Measurements from ENCODE around the gene CYTH1.

Gene CYTH1

DNA sequence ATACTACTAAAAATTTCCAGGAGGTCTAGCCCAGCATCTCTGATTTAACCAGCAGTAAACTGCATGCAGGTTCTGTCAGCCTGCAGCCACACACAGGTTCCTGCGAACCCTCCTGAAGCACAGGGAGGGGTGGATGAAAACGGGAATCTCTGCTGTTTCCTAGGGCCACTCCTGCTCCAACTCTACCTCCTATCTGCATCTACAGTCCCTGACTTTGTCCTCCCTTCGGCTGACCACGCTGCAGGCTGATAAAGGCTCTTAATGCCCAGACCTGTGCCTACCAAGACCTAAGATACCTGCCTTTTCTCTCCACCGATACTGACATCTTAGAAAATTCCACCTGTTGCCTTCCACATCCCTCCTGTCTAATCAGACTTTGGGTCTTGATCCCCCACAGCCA is 50.2 kb downstream of the CYTH1 start:
- DNase-seq: no peak

DNA sequence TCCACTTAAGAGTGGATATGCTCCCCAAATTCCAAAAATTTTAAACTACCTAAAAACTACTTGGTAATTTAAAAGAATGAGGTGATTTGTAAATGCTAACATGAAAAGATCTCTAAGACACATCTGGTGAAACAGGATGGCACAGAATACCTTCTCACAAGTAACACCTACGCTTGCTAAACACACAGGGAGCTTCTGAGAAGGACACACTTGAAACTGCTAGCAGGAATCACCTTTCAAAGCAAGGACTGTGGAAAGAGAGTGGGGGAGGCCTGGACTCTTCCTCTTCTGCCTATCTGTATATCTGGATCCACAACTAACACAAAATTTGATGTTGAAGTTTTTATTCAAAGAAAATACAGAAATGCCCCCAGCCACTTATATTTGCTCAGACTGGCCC is 52.4 kb downstream of the CYTH1 start:
- DNase-seq: no peak

DNA sequence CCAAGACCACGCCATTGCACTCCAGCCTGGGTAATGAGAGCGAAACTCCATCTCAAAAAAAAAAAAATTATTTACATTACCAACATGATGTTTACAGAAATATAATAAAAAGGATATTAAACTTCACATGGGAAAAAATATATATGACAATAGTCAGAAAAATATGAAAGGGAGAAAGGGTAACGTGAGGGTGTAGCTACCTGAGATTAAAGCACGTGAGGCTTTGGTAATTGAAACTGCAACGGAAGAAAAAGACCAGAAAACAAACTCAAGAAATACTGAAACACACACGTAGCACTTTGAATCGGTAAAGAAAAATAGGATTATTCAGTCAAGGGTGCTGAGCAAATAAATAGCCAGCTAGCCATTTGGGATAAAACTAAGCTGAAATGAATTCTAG is 53.6 kb downstream of the CYTH1 start:
- DNase-seq: no peak

DNA sequence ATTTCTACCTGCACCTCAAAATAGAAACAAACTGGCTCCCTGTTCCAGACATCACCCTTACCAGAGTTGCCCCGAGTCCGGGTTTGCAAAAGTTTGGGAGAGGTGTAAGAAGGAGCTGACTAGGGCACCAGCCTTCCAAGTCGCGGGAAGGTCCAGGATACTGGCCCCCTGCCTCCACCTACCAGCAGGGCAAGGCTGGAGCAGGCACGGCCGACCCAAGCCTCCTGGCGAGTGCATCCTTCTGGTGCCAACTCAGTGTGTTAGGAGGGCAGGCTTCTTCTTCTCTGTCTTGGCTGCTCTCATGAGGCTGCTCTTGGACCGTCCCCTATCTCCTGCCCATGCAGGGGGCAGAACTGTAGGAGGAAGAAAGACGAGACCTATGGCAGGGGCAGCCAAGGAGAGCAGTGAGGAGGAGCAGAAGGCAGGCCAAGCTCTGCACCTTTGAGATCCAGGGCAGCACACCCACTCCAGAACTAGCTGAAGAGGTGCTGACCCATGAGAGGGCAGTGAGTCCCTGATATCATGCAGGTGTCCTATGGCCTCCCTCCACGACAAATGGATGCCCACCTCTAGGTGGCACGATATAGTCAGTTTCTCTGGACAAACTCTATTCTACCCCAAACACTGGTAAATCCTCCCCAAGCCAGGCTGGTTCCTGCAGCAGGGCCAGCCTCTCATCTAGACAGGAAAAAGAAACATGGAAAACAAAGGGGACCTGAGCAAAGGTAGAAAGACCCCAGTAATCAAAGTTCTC is 54.4 kb downstream of the CYTH1 start:
- no peak for DNase-seq

DNA sequence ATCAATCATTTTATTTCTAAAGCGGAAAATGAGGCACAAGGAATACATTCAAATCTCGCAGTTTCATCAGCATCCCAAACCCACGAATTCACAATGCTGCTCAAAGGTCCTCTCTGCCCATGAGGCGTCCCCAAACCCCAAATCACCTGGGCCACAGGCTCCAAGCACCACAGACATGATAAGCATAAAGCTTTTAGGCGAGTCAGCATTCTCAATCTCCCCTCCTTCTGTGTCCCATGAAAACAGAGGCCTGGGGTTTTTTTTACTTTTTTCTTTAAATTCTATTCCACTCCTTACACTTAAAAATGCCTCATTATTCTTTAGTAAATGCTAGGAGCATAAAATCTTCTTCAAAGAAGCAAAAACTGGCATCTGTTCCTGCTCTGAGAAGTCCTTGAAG is 55.0 kb downstream of the CYTH1 start:
- no peak for DNase-seq

DNA sequence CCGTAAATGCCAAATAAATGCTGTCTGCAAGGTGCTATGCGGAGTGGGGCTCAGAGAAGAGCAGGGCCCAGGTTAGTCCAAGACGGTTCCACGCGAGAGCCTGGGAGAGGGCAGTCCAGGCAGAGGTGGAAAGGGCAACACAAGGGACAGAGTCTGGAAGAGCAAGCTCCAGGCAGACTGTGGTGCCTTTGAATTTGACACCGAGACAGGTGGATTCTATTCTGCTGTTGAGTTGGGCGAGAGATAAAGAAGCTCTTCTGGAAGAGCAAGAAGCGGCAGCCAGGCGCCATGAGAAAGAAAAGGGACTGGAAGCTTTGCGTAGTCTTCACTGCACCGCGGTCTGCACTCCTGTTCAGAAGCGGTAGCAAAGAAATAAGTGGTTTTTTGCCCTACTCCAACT is 55.6 kb downstream of the CYTH1 start:
- no peak for DNase-seq

DNA sequence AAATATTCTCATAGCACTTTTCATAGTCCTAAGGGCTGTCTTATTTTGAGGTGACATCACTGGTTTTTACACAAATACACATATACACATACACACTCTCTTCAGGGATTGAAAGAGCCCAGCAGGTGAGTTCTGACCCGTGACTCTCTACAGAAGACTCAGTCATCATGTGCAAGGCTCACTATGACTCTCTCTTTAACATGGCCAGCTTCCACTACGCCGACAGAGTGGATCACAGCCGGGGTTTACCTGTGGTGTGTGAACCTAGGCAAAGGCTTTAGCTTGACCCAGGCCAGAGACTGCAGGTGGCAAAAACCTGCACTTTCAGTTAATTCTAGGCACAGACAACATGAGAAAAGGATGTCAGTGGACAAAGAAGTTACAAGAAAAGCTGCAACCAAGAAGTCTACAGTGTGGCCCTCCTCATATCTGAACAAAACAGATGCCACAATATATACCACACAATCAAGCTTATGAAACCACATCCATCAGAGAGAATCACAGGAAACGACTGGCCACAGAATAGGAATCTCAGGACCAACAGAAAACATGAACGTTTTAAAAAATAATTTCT is 56.5 kb downstream of the CYTH1 start:
- no peak for DNase-seq

DNA sequence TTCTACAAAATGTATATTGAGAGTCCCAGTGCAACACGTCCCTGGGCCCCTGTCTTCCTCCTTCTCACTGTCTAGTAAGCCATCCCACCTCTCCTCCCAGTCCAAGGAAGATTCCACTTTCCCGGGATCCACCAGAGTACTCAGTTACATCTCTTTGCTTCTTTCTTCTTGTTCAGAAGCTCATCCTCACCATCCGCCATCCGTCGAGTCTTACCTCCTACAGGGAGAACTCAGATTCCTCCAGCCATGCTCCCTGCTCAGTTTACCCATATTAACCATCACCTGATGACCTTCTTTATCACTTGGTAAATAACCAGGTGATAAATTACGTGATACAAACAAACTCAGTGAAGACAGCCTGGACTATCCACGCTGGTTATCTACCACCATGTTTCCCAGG is 57.1 kb downstream of the CYTH1 start:
- DNase-seq: no peak

DNA sequence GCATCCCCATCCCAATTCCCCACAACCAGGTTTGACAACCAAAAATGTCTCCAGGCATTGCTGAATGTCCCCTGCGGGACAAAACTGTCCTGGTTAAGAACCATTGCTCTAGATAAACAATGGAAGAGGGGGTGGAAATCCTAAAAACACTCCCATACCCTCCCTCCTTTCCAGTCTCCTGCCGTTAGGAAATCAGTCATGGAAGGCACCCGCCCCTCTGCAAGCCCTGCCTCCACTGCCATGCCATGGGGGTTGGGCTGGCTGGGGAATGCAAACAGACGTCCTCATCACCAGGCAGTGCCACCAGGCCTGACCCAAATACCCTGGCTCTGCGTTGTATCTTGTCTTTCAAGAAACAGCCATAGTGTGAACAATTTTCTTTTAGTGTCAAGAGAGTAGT is 57.5 kb downstream of the CYTH1 start:
- no peak for DNase-seq

DNA sequence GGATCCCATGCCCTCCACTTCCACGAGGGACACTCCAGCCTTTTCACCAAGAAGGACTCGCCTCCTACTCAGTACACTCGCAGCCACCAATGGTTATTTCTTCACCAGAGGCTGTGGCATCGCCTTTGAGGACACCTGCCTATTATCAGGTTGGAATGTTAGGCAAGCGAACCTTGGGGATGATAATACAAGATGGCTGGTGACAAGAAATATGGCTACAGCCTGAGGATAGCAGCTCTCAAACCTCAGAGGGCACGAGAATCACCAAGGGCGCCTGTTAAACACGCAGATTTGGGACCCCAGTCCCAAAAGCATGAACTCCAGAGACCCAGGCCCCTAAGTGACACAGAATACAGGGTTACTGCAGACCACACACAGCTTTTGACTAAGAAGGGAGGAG is 58.1 kb downstream of the CYTH1 start:
- no peak for DNase-seq

DNA sequence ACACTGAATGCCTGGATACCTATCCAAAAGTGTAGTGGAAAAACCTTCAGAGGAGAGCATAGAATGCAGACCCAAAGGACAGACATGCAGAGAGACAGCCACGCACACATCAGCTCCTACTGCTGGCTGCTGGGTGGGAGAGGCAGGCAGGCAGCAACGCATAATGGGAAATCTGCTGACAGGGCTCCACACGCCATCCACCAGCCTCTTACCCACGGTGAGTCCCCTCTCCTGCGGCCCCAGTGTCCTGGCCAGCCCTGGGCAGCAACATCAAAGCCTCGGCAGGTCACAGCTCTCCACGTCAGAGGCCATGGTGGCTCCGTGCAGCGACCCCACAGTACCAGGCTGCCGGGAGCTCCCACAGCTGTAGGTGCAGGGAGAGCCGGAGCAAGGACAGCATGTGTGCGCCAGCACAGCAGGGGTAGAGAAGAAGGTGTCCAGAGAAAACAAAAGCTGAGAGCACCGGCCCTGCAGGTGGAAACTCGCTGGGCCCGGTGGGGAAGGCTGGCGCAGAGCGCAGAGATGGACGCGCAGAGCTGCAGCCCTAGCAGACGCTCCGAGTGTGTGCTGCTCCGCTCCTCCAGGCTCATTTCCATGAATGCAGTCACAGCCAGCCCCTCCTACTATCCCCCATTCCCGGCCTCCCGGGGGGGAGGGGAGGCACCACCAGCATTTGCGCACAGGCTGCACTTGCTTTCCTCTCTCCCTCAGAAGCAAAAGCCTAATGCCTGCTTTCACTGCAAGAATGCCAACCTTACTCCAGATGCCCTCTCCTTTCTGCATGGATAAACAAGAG is 58.9 kb downstream of the CYTH1 start:
- DNase-seq: no peak

DNA sequence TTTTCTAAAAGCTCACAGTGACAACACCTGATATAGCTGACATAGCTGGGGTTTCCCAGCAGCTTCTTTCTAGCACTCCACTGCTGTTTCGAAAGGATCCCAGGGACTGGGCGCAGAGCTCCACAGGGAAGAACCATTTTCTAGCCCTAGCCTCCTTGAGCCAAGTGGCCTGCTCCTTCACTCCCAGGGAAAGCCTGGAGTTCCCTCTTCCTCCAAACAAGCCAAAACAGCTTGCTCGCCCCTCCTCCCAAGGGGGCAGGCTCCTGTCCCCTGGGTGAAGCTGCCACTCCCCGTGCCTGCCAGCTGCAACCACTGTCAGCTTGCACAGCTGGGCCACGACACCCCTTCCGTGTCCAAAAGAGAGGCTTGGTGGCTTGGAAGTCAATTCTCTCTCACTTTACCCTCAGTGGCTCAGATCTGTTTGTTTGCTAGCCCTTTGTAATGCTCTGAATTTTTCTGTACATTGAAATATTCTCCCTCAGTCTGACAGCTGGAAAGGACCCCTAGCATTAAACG is 59.8 kb downstream of the CYTH1 start:
- no peak for DNase-seq

DNA sequence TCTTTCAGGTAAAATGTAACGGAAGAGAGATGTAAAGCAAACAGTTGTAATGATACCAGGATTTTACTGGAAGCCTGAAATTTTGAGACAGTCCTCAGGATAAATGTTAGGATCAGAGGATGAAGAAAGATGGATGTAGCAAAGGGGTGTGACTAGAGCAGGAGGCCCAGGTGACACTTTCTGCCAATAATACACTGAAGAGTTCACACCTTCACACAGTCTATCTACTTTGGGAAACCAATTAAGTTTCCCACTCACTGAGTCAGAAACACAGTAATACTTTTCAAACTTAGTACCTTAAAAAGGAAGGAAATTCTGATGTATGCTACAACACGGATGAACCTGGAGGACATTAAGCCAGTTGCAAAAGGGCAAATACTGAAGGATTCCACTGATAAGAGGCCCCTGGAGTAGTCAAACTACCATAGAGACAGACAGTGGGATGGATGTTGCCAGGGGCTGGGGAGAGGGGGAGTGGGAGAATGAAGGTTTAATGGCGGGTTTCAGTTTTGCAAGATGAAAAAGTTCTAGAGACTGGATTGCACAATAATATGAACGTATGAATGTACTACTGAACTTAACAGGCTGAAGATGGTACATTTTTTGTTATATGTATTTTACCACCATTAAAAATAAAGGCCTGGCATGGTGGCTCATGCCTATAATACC is 62.3 kb downstream of the CYTH1 start:
- DNase-seq: peak; percentile 17

DNA sequence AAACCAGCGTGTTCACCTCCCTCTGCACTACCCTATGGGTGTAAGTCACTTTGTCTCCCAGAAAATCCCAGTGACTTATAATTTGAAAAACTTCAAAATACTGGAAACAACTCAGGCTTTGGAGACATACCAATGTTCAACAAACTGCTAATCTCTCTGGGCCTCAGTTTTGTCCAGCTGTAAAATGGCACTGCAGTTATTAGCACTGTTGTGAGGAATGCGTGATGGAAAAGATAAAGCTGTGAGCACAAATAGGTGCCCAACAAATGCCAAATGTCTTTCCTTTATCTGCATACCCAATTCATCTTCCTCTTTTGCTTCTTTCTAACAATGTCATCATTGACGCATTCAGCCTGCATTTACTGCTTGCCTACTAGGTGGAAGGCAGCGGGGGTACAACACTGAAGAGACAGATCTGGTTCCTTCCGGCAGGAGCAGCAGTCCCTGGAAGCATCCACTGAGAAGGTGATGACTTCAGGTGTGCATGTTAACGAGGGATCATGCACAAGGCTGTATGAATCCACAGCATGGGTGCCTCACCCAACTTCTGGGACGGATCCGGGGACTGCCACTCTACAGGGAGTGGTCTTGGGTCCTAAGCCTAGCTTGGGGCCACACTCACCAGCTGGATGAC is 63.4 kb downstream of the CYTH1 start:
- DNase-seq: peak; percentile 2

DNA sequence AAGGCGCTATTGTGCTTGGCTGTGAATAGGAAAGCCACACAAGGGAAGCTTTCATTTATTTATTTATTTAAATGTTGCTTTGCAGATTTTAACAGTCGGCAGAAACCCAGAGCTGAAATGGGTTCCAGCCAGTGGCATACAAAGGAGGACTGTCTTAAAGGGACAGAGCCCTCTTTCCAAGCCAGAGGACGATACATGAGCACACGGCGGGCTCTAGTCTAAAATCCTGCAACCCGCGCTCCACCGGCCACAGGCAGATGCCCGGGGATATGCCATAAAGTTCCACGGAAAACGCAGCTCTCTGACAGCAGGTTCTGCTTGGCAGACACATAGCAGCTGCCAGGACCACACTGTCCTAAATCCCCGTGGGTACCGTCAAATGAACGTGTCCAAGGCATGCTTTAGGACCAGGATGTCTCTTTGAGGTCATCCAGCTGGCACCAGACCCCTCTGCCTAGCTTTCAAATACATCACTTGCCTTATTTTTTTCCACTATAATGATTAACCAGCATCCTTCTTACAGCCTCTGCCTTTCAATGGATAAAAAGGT is 64.6 kb downstream of the CYTH1 start:
- DNase-seq: no peak

DNA sequence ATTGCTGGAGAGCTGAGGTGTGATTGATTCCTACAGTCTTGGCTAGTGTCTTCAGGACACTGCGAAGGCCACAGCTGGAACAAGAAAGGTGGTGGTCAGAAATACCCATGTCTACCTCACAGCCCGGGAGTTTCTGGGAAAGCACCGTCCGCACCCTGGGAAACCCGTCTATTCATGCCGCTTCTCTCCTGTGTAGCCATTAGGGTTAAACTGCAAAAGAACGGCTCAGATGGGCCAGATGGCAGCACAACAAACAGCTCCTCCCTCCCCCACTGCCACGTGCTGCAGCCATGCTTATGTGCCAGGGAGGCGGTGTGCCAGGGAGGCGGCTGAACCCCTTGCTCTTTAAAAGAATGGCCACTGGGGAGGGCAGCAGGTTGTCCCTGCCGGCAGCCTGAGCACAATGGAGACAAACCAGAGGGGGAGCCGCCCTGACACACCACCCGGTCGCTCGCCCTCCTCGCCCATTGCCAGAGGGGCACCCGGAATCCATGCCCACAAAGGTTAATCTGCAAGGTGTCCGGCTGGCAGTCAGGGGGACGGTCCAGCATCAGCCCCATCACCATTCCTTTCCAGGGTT is 65.2 kb downstream of the CYTH1 start:
- DNase-seq: no peak

DNA sequence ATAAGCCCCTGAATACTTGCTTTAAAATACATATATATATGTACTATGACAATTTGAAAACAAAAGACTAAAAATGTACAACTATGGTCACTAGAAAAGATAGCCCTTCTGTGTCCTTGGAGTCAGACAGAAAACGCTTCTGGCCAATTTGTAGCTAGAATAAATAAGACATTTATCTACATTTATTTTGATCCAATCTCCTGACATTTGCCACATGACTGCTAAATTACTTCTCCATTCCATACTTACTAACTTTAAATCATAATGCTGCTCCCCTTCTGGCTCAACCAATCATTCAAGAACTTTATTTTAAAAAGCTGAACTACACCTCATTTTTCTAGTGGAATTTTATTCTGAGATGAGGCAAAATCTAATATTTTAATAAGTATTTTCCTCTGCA is 65.8 kb downstream of the CYTH1 start:
- no peak for DNase-seq

DNA sequence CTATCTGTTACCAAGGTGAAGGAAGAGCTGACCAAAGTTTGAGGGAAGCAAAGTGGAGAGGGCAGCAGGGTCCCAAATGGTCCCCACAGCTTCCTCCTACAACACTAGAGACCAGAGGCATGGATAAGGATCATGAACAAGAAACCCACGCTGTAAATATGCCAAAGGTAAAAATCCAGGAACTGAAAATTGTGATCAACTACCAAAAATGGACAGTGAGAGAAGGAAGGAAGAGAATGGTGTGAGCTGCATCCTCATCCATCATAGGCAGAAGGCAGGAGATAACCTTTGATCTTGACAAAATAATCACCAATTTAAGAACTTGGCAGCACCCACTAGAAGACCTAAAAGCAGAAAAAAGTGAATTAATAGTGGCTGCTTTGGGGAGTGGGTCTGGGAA is 66.2 kb downstream of the CYTH1 start:
- peak; percentile 18 for DNase-seq

DNA sequence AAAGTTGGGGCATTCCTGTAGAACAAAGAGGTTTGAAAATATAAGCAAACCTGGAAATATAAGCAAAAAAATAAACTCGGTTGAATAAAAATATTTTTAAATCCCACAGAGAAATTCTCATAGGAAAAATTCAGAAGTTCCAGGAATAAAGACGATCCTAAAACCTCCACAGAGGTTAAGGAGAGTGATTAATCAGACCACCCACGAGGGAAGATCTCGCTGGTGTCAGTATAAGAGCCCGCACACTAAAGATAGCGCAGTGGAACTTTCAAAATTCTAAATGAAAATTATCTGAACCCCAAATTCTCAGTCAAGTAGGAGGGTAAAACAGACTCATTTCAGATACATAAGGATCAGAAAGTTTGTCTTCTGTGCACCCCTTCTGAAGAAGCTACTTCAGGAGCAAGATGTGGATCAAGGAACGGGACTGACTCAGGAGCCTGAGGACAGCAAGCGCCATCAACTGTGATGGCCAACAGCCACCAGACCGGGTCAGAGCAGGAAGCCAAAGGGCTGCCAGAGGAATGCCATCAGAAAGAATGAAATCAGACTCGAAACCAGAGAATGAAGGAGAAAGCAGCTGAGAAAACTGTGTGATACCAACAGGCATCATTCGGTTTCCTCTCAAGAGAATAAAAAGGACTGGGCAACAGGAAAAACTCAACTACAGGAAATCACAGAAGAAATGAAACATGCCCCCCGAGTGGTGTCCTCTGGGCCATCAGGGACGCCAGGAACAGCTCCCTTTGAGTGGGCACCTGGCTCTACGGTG is 66.9 kb downstream of the CYTH1 start:
- DNase-seq: no peak

DNA sequence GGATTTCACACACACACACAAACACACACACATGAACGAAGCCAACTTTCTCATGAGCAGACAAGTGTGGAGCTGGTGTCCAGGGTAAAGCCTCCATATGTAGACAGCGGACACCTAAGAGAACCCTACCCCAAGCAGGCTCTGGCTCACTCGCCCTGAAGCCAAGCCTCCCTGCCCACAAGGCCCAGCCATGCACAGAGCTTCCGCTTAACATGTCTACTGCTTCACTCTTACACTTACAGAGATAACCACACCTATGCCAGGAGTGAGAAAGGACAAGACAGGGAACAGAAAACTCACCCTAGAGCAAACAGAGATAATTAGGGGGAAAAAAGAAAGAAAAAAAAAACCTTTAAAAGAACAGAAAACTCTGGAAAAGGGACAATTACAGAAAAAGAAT is 67.5 kb downstream of the CYTH1 start:
- no peak for DNase-seq

DNA sequence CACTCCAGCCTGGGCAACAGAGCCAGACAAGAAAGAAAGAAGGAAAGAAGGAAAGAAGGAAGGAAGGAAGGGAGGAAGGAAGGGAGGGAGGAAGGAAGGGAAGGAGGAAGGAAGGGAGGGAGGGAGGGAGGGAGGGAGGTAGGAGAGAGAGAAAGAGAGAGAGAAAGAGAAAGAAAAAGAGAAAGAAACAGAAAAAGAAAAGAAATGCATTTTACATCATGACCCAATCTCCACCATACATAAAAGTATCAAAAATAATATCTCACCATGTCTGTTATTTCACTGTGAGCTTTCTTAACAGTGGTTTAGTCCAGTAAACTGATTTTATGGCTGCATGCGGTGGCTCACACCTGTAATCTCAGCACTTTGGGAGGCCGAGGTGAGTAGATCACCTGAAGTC is 70.0 kb downstream of the CYTH1 start:
- no peak for DNase-seq
